Gastroesophageal sphincter (tissue), 3 donors: ENCODE measurements around the gene SEPTIN1.
"Not testable (repeated sequence)": the region's sequence is repeated elsewhere in the genome, so short reads cannot be mapped to it uniquely, and the experiment has no call there.

ENCODE experiments used
- CTCF ChIP-seq, 4 experiments: fragments of 200-600 bp in 2 of 4; fragments of 450-650 bp in 2 of 4; sonication (generic) in 1 of 4; IDR thresholded peaks; one replicate each; pipeline ENCODE4 v1.5.1; 2017 to 2019; ENCODE audit warnings: antibody characterized with exemption in 4 of 4, mild to moderate bottlenecking in 2 of 4, moderate library complexity in 2 of 4
- EP300 ChIP-seq: sonication (generic); formaldehyde crosslinking; IDR thresholded peaks from one replicate; pipeline ENCODE4 v1.6.1; 2017; ENCODE audit warnings: antibody characterized with exemption, mild to moderate bottlenecking
- POLR2A ChIP-seq, 2 donors: fragments of 450-650 bp; IDR thresholded peaks; one replicate each; pipeline ENCODE4 v1.6.1; 2017; ENCODE audit warnings: antibody characterized with exemption in 2 of 2, mild to moderate bottlenecking in 2 of 2, moderate library complexity in 1 of 2

- not testable (repeated sequence) for TF ChIP-seq CTCF (IDR thresholded peaks at IDR 0.05); EP300
- TF ChIP-seq POLR2A (IDR thresholded peaks at IDR 0.05), result peak; percentile 67 to 86
These were observed 47.2 kb downstream of the SEPTIN1 start for GRCh38 chr16:30335028-30335597.
